HG03280 (cell line): Measurements from ENCODE around the gene UMODL1.
A peak's percentile ranks its signal among the peaks of the same experiment; 100 is the strongest.

ENCODE experiments used
- ATAC-seq: cut with Tn5 transposase; IDR thresholded peaks from one replicate; pipeline ENCODE4 v1.9.1; 2021; ENCODE audit warnings: mild to moderate bottlenecking, moderate library complexity; ENCODE audit not compliant: unreplicated experiment

UMODL1 gene

GRCh38 chr21:42182713-42183371, 111.7 kb downstream of the UMODL1 start:
- ATAC-seq, result no peak

GRCh38 chr21:42183374-42184266, 112.5 kb downstream of the UMODL1 start:
- ATAC-seq, result no peak

GRCh38 chr21:42186591-42186990, 115.5 kb downstream of the UMODL1 start:
- no peak for ATAC-seq

- ATAC-seq, result peak; percentile 94
Measured at GRCh38 chr21:42187976-42188653, 117.0 kb downstream of the UMODL1 start.

GRCh38 chr21:42188663-42189062, 117.5 kb downstream of the UMODL1 start:
- ATAC-seq, result no peak

- no peak for ATAC-seq
Measured at GRCh38 chr21:42189431-42189830, 118.3 kb downstream of the UMODL1 start.

- no peak for ATAC-seq
Measured at GRCh38 chr21:42189860-42190485, 118.9 kb downstream of the UMODL1 start.

- ATAC-seq, result no peak
Measured at GRCh38 chr21:42190486-42190863, 119.4 kb downstream of the UMODL1 start.

- no peak for ATAC-seq
Measured at GRCh38 chr21:42191064-42191463, 119.9 kb downstream of the UMODL1 start.

GRCh38 chr21:42191696-42192595, 120.8 kb downstream of the UMODL1 start:
- ATAC-seq, result no peak
